Right renal cortex interstitium (tissue), 3 donors: ENCODE results near the gene IL6ST. TPM values are rescaled to one million over a fixed set of nuclear protein-coding genes. Genes with fewer than 3 reads are reported as not detected.
A peak's percentile ranks its signal among the peaks of the same experiment; 100 is the strongest.
"Not testable (repeated sequence)": the region's sequence is repeated elsewhere in the genome, so short reads cannot be mapped to it uniquely, and the experiment has no call there.

ENCODE experiments used
- DNase-seq, 3 donors: peaks; one replicate each; pipeline ENCODE4 v3.0.0-alpha.2; 2013; ENCODE audit warnings: low read depth in 3 of 3, low spot score in 2 of 3
- polyA plus RNA-seq, 3 donors: library from polyadenylated mRNA; unstranded; fragments of 120-200 nt; gene quantifications; one replicate each; pipeline ENCODE4 v1.2.1, GENCODE V29; 2013; ENCODE audit not compliant: insufficient read length in 3 of 3

The IL6ST gene
- polyA plus RNA-seq, 3 donors, result 143 to 153 (median 152) TPM

DNA sequence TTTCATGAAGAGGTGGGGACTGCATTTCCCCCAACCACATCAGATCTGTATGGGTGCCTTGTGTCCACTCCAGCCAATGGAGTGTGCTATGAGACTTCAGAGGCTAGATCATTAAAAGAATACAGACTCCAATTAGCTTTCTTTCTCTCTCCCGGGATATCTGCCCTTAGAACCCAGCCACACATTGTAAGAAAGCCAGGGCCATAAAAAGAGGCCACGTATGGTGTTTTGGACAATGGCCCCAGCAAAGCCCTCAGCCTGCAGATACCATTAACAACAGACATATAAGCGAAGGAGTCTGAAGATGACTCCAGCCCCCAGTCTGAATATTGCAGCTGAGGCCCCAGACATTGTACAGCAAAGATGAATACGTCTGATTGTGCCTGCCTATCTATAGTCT is 21.5 kb downstream of the IL6ST start:
- no peak for DNase-seq

DNA sequence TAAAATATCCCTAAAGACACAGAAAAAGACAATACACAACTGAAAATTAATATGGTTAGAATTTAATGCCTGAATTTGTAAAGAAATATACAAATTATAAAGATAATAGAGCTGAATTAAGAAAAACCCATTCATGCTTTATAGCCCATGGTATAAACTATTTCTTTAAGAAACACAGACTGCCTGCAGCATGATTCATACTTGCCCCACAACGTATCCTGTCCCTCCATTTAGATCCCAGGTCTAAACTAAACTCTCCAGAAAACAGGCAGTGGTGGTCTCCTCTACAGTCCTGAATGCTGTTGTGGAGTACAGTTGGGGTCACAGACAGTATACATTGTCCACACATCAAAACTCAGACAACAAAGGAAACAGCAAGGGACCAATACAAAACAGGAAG is 24.8 kb downstream of the IL6ST start:
- no peak for DNase-seq

DNA sequence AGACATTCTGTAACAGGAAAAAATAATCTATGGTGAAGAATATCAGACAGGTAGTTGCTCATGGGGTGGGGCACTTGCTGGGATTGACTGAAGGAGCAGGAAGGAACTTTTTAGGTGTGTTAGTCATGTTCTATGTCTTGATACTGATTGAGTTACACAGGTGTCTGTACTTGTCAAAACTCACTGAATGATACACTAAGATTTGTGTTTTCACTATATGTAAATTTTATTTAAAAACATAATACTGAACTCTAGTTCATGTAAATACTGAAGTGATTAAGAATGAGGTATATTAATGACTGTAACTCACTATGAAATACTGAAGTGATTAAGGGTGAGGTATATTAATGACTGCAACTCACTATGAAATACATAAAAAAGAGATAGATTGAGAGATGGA is 28.5 kb downstream of the IL6ST start:
- DNase-seq, result no peak

DNA sequence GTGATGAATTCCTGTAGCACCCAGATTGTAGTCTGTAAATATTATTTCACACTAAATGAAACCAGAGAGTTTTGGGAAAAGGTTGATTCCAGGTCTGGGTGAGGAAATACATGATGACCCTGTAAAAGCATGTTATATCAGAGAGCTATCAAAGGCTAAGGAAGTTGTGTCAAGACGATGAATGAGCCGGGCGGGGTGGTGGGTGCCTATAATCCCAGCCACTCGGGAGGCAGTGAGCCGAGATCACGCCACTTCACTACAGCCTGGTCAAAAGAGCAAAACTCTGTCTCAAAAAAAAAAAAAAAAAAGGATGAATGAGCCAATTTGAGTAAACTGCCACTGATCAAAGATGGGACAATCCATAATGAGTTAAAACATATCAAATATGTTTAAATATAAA is 29.2 kb downstream of the IL6ST start:
- no peak for DNase-seq

DNA sequence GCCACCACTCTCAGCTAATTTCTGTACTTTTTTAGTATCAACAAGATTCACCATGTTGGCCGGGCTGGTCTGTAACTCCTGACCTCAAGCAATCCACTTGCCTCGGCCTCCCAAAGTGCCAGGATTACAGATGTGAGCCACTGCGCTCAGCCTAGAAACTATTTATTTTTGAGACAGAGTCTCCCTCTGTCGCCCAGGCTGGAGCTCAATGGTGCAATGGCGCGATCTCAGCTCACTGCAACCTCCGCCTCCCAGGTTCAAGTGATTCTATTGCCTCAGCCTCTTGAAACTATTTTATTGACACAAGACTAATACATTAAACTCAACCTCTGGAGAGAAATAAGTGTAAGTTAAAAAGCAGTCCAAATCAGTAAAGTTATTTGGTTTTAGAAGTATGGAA is 34.0 kb downstream of the IL6ST start:
- no peak for DNase-seq

DNA sequence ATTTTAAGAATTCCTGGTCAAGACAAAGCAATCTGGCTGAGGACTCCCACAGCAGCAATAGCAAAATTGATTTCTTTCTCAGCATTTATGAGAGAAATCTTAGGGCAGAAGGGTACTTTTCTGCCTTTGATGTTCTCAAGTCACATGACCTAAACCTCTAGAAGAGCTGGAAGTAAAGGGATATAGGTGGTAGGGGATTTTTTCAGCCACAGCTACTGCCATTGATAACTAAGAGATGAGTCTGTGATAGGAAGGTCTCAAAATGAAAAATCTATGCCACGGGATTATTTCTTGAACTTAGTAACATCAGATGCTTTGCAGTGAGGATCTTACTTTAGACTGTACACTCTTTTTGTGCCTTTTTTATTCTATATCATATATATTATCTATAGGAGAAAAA is 35.6 kb downstream of the IL6ST start:
- DNase-seq, result no peak

DNA sequence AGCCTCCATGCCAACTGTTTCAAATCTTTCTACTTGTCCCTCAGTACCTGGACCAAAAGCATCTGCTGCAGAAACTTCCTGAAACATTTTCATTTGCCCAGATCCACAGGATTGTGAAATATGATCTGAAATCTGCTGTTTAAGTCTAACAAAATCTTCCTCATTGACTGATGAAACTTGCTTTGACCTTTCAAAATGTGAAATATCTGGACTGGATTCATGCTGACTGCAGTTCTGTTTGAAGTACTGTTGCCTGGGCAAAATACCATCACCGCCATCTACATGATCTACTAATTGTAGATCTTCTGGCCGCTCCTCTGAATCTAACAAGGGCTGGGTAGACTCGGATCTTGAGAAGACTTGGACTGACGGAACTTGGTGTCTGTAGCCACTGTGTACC is 53.6 kb downstream of the IL6ST start:
- not testable (repeated sequence) for DNase-seq

DNA sequence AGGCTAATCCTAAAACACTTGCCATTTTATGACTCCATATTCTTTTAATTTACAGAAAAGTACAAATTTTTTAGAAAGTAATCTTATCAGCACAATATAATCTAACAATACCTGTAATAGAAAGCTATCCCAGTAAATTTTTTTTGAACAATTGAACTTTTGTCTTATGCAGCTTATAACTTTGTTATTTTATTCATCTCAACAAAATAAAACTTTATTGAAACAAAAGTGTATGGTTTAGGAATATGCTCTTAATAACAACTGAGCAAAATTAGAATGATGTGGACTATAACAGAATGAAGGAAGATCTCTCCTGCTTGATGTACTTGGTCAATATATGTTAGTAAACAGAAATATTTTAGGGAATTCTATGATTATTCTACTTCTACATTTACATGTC is 57.2 kb downstream of the IL6ST start:
- DNase-seq, result not testable (repeated sequence)

DNA sequence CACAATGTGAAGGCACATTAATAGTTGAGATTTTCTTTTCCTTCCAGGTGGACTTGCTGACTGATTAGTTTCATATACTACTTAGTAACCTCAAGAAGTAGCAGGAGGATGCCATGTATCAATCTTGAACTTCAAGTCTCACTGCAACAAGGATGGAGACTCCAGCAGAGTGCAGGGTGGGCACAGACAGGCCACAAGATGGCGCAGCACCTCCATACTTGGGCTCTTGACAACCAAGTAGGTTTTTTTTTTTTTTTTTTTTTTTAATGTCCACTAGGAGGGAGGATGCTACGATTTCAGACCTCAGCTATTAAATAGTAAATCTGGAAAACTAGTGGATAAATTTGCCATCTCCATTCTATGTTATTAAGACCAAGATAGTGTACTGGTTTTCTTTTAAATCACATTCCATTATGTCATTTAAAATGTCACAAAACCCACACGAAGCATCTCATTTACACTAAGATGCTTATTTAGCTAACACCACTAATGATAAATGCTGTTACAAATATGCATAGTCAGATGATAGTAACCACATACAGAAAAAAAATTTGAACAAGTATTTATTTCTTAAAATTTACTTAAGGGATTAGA is 58.6 kb downstream of the IL6ST start:
- DNase-seq, result peak; percentile 48 to 54 (median 53)

DNA sequence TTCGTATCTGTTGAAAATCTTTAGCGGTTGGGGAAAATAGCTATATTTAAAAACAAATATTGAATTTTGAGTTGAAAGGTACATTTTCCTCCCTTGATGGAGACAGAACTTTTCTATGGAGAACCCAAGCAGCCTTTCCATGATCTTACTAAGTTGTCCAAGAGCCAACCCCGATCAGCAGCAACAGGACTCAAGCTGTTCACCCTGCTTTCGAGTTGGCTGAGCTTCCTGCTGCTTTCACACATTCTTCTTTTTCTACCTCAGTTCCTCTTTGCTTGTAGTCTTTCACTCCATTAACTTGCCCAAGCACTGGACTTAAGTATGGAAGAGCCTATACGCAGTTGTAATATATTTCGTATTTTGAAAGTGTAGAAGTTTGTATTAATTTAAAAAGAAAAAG is 59.4 kb downstream of the IL6ST start:
- DNase-seq, result no peak

DNA sequence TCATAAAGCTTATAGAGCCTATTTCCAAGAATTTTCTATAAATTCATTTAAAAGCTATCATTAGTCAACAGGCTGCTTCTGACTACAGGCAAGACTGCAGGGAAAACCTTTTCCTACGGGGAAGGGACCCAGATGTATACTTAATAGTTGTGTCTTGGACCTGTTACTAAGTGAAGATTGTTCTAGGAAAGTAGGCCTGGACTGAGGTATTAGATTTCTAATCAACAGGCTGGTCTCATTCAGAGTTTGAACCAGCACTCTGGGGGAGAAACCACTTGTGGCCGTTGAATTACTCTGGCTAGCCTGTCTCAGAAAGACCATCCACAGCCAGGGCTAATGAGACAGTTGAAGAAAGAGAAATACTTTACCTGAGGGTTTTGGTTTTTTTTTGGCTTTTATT is 60.0 kb downstream of the IL6ST start:
- DNase-seq, result no peak

DNA sequence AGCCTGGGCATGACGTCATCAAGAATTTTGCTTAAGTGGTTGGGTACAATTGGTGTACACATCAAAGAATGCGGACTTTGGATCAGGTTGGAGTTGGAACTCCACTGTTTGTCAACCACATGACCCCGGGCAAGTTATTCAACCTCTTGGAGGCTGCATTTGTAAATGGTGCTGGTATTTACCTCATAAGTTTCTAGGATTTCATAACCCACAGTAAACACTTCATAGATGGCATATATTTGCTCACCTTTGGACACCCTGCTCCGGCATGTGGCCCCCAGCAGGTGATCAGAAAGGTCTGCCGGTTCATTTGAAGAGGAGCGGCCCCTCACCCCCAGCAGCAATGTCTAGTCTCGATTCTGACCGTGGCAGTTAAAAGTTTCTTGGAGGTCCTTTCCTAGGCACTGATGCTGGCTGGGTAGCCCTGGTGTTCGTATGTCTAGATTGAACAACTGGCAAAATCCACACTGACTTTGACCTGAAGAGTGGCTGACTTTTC is 60.6 kb downstream of the IL6ST start:
- DNase-seq, result no peak

DNA sequence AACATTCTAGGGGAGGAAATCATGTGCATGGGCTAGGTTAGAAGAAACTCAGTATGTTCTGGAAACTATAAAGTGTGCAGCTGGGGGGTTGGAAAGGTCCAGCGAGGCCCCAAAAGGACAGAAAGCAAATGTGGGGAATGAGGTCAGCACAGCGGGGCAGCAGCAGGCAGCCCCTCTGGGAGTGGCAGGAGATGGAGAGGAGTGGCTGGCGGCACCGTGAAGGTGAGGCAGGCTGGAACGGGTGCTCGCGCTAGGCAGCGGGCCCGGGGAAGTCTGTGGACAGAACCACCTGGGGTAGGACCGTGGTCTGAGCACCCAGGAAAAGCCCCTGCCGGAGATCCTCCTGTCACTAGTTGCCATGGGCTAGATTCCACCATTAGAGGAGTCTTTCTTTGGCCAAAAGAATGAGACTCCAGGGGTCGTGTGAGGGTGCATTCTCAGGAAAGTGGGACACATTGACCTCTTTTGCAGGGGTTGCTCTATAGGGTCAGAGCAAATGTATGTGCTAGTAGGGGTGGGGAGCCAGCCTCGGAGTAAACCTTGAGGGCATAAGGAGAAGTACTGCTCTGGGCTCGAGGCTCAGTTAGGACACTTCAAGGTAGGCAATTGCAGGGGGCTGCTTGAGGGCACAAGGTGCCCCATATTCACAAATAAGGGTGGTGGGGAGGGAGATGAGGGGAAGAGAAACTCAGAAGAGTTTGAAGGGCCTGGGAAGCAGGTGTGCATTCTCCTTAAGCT is 61.2 kb downstream of the IL6ST start:
- no peak for DNase-seq

DNA sequence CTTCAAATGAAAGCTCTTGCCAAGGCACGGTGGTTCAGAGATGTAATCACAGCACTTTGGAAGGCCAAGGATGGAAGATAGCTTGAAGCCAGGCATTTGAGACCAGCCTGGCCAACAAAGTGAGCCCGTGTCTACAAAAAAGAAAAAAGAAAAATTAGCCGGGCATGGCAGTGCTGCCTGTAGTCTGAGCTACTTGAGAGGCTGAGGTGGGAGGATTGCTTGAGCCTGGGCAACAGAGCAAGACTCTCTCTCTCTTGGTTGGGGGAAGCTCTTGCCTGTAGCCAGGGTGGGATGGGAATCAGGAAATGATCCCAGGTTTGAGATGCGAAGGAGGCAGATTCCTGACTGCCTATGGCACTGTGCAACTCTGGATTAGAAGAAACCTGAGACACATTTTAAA is 62.1 kb downstream of the IL6ST start:
- DNase-seq, result no peak

DNA sequence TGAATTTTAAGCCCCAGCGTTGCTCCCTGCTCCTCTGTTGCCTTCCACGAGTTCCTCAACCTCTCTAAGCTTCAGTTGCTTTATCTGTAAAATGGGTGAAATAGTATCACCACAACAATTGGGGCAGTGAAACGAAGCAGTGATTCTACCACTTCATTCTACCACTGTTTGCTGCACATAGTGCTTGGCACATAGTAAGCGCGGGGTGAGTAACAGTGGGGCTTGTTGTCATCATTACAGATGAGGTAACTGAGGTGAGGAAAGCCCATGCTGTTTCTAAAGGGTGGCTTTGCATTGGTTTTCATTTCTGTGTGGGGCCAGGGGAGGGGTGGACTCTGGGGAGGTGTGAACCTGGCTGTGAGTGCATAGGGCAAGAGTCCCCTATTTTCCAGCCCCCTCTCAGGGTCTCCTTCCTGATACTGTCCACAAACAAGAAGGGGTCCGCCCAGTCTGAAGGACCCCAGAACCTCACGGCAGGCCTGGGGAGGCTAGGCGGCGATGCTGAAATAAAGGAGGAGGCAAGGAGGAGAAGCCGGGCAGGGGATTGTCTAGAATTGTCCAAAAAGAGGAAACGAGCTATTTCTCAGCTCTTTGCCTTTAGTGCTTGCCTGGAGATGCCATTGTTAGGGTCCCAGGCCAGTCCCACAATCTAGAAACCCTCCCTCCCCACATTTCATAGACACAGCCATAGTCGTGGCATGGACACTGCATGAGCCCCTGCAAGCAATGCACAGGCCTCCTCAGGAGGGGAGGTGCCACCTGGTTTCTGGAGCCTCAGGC is 65.6 kb downstream of the IL6ST start:
- no peak for DNase-seq

DNA sequence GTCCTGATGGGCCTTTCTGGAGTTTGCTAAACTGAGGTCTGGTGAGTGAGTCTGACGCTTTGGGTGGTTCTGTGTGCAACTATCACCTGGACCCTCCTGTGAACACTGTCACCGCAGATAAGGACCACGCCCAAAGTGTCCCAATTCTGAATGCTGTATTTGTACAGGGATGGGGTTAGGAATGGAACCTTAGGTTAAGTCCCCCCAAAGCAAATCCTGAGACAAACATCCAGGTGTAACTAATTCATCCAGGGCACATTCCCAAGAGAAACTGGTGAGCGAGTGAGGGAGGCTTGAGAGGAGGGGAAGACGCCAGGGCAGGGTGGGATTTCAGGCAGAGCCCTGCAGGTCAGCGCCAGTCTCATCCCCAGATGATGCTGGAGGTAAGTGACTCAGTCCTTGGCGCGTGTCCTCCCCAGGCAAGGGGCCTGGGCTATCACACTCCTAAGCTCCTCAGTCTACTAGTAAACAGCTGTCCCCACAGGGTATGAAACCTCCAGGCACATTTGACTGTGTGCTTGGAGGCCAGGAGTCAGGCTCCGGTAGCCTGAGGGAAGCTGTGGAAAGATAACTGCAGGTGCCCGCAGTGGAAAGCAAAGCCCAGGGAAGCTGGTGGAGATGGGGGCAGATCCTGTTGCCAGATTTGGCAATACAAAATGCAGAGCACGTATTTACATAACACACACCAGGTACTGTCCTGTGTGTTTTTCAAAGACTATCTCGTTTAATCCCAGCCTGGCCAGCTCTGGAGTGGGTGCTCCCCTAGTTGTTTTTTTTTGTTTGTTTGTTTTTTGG is 66.7 kb downstream of the IL6ST start:
- DNase-seq, result no peak

DNA sequence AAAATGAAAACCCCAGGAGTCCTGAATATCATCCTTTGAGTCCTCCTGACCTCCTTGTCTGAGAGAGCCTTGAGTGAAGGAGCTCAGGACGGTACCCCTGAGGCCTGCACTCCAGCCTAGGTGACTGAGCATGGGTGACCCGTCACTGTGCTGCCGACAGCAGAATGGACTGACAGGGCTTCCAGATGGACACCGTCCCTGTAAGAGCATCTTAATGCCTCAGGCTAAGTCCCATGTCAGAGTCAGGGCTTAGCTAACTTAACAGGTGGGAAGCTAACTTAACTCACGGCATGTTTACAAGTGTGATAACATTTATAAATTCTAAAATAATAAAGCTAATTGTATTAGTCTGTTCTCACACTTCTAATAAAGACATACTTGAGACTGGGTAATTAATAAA is 68.3 kb downstream of the IL6ST start:
- DNase-seq, result no peak

DNA sequence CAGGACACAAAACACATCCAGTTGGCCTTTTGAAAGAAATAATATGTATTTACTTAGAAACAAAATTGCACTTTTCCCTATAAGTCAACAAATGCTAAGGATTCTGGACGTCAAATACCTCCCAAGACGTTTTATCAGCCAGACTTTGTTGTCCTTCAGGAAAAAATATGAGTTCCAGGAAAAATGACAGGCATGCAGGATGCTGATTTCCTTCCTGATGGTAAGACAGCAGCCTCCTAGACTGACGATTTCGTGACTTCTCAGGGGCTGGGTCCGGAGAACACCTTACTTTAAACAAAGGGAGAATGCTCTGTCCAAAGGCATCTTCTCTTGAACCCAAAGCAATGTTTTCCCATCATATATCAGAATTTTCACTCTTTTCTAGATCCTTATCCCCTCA is 69.1 kb downstream of the IL6ST start:
- no peak for DNase-seq

DNA sequence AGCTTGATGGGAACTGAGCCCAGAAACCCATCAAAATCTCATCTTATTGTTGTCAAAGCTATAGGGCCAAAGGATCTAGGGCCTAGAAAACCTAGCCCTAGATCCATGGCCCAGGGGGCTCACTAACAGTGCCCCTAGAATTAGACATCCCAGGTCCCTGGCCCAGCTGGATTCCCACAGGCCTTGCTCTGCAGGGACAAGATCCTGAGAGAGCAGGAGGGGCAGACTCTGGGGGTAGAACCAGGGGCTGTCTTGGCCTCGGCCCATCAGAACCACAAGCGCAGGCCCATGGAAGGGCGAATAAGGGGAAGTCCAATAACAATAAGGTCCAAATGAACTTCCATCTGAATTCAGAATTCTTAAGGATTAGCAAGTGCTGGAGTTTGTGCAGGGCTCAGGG is 69.6 kb downstream of the IL6ST start:
- DNase-seq, result no peak

DNA sequence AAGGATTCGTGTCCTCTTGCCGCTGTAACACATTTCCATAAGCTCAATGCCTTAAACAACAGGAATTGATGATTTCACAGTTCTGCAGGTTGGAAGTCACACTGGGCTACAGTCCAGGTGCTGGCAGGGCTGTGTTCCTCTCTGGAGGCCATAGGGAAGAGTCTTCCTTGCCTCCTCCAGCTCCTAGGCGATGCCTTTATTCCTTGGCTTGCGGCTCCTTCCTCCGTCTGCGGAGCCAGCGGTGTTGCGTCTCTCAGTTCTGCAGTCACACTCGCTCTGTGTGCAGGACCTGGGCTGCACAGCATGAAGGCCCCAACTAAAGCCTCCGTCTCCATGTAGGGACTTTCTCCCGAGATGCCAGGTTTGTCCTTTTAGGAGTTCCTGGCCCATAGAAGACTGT is 70.0 kb downstream of the IL6ST start:
- no peak for DNase-seq
